ENCODE data around the gene YPEL2. TPM values are rescaled to one million over a fixed set of nuclear protein-coding genes. Genes with fewer than 3 reads are reported as not detected.

Gene YPEL2
- total and polyA plus RNA-seq, 2 donors (not counting 1 experiment from before 2014, with no cell fraction given), result 20.7 to 51.8 TPM

DNA sequence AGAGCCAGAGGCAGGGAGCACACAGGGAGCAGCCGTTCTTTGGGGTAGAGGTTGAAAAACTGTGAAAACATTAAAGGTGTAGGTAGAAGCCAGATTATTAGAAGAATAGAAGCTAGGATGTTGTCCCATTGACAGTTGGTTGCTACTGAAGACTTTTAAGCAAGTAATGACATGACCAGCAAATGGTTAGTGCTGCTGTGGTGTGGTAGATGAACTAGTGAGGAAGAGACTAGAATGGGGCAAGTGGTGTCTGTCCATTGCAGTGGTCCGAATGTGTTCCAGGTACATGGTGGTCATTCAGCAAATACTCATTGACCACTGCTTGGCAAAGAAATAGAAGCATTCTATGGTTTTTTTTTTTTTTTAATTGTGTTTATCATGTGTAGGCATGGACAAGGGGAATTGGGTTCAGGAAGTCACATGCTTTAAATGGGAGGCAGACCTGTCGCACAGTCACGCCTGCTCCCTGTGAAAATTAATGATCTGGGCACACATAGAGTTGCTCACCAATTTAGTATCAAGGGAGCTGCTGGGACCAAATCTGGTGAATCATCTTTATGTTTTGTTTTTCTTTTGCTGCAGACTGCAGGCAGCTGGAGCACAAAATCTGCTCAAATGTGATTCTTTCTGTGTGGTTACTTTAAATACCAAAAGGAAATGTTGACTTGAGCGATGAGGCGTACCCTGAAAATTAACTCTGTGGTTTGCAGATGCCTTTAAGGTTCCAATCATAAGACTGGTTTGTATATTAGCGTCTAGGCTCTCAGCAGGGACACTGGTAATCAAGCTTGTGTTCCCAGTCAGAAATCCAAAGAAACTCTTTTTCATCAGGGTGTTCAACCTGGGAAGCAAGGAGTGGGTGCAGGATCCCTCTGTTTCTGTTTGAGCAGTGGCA, 30.7 kb downstream of the YPEL2 start:
- peak overlapping the region; percentile 18 to 59 (median 24) for H3K4me3 ChIP-seq (ENCODE audit: control extremely low read depth in 1 of 5, extremely low read depth in 1 of 5, insufficient read depth in 1 of 5, low read depth in 2 of 5, low read length in 4 of 5)
- ChIA-PET POLR2A (interaction anchor here (0.7 to 2.5 kb wide), 16 partner anchors 9 to 725 kb away, joined by 3 to 27 read pairs (median 5); partner anchors contain the start of gene CLTC), CTCF (interaction anchor here (0.6 to 2.6 kb wide), 16 partner anchors 9 to 1311 kb away, joined by 3 to 26 read pairs (median 4); no protein-coding TSS in a partner anchor)
- no peak for TF ChIP-seq EZH2 (IDR thresholded peaks at IDR 0.05; ENCODE audit: borderline replicate concordance, insufficient read depth, low read depth, low read length, poor library complexity, severe bottlenecking)
- TF ChIP-seq, protein P1, sequence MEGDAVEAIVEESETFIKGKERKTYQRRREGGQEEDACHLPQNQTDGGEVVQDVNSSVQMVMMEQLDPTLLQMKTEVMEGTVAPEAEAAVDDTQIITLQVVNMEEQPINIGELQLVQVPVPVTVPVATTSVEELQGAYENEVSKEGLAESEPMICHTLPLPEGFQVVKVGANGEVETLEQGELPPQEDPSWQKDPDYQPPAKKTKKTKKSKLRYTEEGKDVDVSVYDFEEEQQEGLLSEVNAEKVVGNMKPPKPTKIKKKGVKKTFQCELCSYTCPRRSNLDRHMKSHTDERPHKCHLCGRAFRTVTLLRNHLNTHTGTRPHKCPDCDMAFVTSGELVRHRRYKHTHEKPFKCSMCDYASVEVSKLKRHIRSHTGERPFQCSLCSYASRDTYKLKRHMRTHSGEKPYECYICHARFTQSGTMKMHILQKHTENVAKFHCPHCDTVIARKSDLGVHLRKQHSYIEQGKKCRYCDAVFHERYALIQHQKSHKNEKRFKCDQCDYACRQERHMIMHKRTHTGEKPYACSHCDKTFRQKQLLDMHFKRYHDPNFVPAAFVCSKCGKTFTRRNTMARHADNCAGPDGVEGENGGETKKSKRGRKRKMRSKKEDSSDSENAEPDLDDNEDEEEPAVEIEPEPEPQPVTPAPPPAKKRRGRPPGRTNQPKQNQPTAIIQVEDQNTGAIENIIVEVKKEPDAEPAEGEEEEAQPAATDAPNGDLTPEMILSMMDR (IDR thresholded peaks at IDR 0.05), result no peak
- H3K9me3 ChIP-seq (ENCODE audit: control extremely low read depth in 1 of 3, control insufficient read depth in 2 of 3, insufficient read depth in 1 of 3, low read length in 2 of 3), result no peaks in the 10 kb centered on the region
- no peaks in the 10 kb centered on the region for H4K20me1 ChIP-seq (ENCODE audit: control insufficient read depth, insufficient read depth, low read length, poor library complexity, severe bottlenecking)
- Mint-ChIP-seq H3K4me1 (peaks cover 79% of the 10 kb centered on the region), H3K9me3 (ENCODE audit: insufficient read depth) (no peaks in the 10 kb centered on the region), H3K27ac (peak overlapping the region; percentile 67), H3K4me3 (peak overlapping the region; percentile 91), H3K27me3 (no peaks in the 10 kb centered on the region)
- H3K79me2 ChIP-seq (ENCODE audit: control insufficient read depth, insufficient read depth, low read length), result peaks cover 95% of the 10 kb centered on the region
- peak; percentile 79 for ATAC-seq (ENCODE audit: low read depth)
- peaks cover 0 to 4% of the 10 kb centered on the region in 2 experiments for H3K36me3 ChIP-seq (replicated peaks in 1 of 2; ENCODE audit: control extremely low read depth in 1 of 2, control insufficient read depth in 1 of 2, extremely low read depth in 1 of 2, insufficient read depth in 2 of 2, low read length in 1 of 2)
- H3K4me1 ChIP-seq (ENCODE audit: control insufficient read depth in 2 of 2, insufficient read depth in 2 of 2, low read length in 2 of 2), result peaks cover 79 to 85% of the 10 kb centered on the region in 2 donors
- intact Hi-C loops (cut with micrococcal nuclease), result loop anchor here (1.0 to 2.0 kb wide), 4 partner anchors 11 to 79 kb away; partner anchors contain the start of gene YPEL2
- peak overlapping the region; percentile 65 for H3K9ac ChIP-seq (ENCODE audit: low read length)
- H2AFZ ChIP-seq (ENCODE audit: insufficient read depth, low read depth, low read length, poor library complexity, severe bottlenecking), result peak overlapping the region; percentile 45
- H3K4me2 ChIP-seq (replicated peaks; ENCODE audit: low read depth, low read length, poor library complexity, severe bottlenecking), result peak overlapping the region; percentile 85
- DNase-seq, result peak; percentile 63
- 19% methylated on average over 7 of the region's 7 CpGs for WGBS (ENCODE audit: insufficient coverage)
- H3K27me3 ChIP-seq (replicated peaks in 1 of 4; ENCODE audit: control extremely low read depth in 1 of 4, control insufficient read depth in 3 of 4, insufficient read depth in 4 of 4, low read length in 3 of 4), result no peaks in the 10 kb centered on the region
- H3K27ac ChIP-seq (ENCODE audit: low read length in 2 of 2), result peak overlapping the region; percentile 69 to 73

Data from B cell (primary cell).